Fibroblast of mammary gland (primary cell): Measurements from ENCODE around the gene C11orf21.

Experiments
- DNase-seq: peaks from one replicate; pipeline ENCODE4 v3.0.0-alpha.2; 2010; ENCODE audit warnings: low read depth
- H3K4me3 ChIP-seq: 2 replicates; pipeline ENCODE4 v1.5.1; 2011; ENCODE audit warnings: low read depth, mild to moderate bottlenecking, low read length, moderate library complexity; ENCODE audit not compliant: control insufficient read depth
- TF ChIP-seq, protein P1 (sequence below): conservative IDR thresholded peaks from 2 replicates; pipeline ENCODE4 v1.5.1; 2011; ENCODE audit warnings: low read depth, low read length, inconsistent platforms; ENCODE audit not compliant: control insufficient read depth, insufficient read depth

The C11orf21 gene

DNA sequence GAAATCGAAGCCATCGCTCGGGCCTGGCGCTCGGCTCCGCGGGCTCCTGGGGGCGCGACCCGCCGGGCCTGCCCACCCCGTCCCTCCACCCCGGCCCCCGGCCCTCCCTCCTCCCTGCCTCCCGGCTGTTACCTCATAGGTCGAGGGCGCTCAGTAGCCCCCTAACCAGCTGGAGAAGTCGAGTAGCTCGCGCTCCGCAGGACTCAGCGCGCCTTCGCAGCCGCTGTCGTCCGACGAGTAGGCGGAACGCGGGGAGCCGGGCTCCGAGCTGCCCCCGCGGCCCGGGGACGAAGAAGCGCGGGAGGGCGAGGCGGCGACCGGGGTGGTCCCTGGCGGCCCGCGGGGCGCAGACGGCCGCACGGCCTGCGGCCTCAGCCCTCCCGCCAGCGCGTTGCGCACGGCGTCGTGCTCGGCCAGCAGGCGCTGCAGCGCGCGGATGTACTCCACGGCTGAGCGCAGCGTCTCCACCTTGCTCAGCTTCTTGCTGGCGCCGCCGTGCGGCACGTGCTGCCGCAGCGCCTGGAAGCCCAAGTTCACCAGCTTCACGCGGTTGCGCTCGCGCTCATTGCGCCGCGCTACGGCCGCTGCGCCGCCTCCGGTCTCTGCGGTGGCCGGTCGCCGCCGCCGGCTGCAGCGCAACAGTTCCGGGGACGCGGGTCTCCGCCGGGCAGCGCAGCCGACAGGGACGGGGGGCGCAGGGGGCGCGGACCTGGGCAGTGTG, 32.0 kb downstream of the C11orf21 start:
- TF ChIP-seq, protein P1, sequence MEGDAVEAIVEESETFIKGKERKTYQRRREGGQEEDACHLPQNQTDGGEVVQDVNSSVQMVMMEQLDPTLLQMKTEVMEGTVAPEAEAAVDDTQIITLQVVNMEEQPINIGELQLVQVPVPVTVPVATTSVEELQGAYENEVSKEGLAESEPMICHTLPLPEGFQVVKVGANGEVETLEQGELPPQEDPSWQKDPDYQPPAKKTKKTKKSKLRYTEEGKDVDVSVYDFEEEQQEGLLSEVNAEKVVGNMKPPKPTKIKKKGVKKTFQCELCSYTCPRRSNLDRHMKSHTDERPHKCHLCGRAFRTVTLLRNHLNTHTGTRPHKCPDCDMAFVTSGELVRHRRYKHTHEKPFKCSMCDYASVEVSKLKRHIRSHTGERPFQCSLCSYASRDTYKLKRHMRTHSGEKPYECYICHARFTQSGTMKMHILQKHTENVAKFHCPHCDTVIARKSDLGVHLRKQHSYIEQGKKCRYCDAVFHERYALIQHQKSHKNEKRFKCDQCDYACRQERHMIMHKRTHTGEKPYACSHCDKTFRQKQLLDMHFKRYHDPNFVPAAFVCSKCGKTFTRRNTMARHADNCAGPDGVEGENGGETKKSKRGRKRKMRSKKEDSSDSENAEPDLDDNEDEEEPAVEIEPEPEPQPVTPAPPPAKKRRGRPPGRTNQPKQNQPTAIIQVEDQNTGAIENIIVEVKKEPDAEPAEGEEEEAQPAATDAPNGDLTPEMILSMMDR, result no peak
- DNase-seq, result peak; percentile 59
- no peak overlapping the region for H3K4me3 ChIP-seq

GRCh38 chr11:2268729-2269600, 32.8 kb downstream of the C11orf21 start:
- TF ChIP-seq, protein P1, result no peak
- H3K4me3 ChIP-seq, result no peak overlapping the region
- peak; percentile 7 for DNase-seq

DNA sequence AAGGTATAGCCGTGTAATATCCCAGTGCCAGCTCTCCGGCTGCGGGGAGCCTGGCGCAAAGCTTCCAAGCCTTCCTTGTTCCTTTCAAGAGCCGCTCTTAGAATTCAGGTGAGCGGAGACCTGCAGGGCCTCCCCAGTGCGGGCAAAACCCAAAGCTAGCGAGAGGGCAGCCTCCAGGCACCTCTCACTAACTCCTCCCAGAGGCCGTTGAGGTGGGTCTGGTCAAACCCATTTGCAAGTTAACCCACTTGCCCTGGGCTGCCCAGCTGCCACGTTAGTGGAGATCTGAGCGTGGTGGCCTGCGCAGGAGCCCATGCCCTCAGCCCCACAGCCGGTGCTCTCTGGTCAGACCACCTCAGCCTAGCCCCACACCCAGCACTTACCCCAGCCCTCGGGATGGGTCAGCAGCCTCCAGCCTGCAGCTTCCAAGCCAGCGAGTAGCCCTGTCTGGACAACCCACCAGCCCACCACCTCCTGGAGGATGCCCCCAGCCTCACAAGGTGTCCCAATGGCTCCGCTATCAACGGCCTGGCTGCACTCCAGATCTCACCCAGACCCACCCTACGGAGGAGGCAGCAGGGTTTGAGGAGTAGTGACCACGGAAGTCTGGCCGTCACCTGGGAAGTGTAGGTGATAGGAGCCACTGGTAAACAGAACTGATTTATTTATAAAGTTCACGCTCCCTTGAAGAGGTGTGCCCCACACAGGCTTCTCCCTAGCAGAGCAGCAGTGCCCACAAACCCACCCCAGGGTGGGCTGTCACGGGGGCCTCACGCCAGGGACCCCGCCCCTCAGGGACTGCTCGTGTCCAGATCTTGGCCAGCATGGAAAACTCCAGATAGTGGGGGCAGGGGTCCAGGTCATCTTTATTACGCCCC, 33.6 kb downstream of the C11orf21 start:
- TF ChIP-seq, protein P1, result no peak
- no peak overlapping the region for H3K4me3 ChIP-seq
- no peak for DNase-seq

DNA sequence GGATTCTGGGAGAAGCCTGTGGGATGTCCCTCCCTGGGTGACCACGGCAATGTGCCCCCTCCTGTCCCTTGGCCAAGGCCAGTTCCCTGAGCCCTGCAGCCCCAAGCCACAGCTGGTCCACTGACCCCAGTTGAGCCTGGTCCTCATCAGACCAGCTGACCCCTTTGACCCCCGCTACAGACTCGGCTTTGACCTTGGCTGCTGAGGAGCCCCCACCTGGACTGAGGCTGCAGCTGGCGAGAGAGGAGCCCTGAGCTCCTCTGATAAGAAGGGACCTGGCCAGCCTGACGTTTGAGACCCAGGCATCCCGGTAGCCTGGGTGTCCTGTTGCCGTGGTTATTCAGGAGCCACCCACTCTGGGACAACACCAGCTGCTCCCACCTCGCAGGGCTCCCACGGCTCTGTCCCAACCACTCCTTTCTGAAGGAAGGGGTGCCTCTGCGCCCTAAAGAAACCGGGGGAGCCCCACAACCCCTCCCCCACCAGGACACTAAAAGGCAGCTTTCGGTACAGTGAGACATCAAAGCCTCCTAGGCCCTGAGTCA, 34.3 kb downstream of the C11orf21 start:
- H3K4me3 ChIP-seq, result no peak overlapping the region
- TF ChIP-seq, protein P1, result no peak
- DNase-seq, result no peak

GRCh38 chr11:2266586-2267305, 35.0 kb downstream of the C11orf21 start:
- H3K4me3 ChIP-seq, result no peak overlapping the region
- TF ChIP-seq, protein P1, result no peak
- DNase-seq, result no peak
